HepG2 (cell line): ENCODE data around the gene TAF13. TPM values are rescaled to one million over a fixed set of nuclear protein-coding genes. Genes with fewer than 3 reads are reported as not detected.

Source experiments
- AGO1 ChIP-seq: fragments of 200-400 bp; formaldehyde crosslinking; IDR thresholded peaks from 2 replicates; pipeline ENCODE4 v1.6.1; 2017; ENCODE audit warnings: mild to moderate bottlenecking, low read depth, low read length, moderate library complexity; ENCODE audit not compliant: poor library complexity, severe bottlenecking
- EEA1 ChIP-seq: sonication (generic); formaldehyde crosslinking; IDR thresholded peaks from 2 replicates; pipeline ENCODE4 v1.5.1; 2020; ENCODE audit warnings: mild to moderate bottlenecking, missing genetic modification reagents, borderline replicate concordance
- ELF4 ChIP-seq: sonication (generic); formaldehyde crosslinking; IDR thresholded peaks from 2 replicates; pipeline ENCODE4 v1.5.0; 2020; ENCODE audit warnings: missing genetic modification reagents, mild to moderate bottlenecking, moderate library complexity, borderline replicate concordance
- HNF1B ChIP-seq: sonication (generic); formaldehyde crosslinking; IDR thresholded peaks from 2 replicates; pipeline ENCODE4 v1.5.1; 2020; ENCODE audit warnings: mild to moderate bottlenecking, moderate library complexity, missing genetic modification reagents
- RCOR2 ChIP-seq: IDR thresholded peaks from 2 replicates; pipeline ENCODE4 v1.6.1; 2016; ENCODE audit warnings: missing biosample characterization, missing genetic modification reagents
- RFX1 ChIP-seq: fragments of 450-650 bp; IDR thresholded peaks from 2 replicates; pipeline ENCODE4 v1.6.1; 2017
- RORA ChIP-seq: sonication (generic); formaldehyde crosslinking; IDR thresholded peaks from 2 replicates; pipeline ENCODE4 v1.5.0; 2020; ENCODE audit warnings: mild to moderate bottlenecking, missing genetic modification reagents, moderate library complexity
- RXRB ChIP-seq: IDR thresholded peaks from 2 replicates; pipeline ENCODE4 v1.6.1; 2016; ENCODE audit warnings: borderline replicate concordance, missing genetic modification reagents, missing compliant biosample characterization
- TAF1 ChIP-seq: sonication (generic); formaldehyde crosslinking; IDR thresholded peaks from 2 replicates; pipeline ENCODE4 v1.4.0; 2020; ENCODE audit warnings: missing genetic modification reagents
- ZFP36L1 ChIP-seq: sonication (generic); formaldehyde crosslinking; IDR thresholded peaks from 2 replicates; pipeline ENCODE4 v1.8.0; 2022; ENCODE audit warnings: mild to moderate bottlenecking, missing genetic modification reagents, moderate library complexity
- ZGPAT ChIP-seq: IDR thresholded peaks from 2 replicates; pipeline ENCODE4 v1.6.1; 2016; ENCODE audit warnings: mild to moderate bottlenecking
- ZNF335 ChIP-seq: sonication (generic); formaldehyde crosslinking; IDR thresholded peaks from 2 replicates; pipeline ENCODE4 v1.4.0; 2020; ENCODE audit warnings: missing genetic modification reagents
- ZNF740 ChIP-seq: sonication (generic); formaldehyde crosslinking; IDR thresholded peaks from 2 replicates; pipeline ENCODE4 v1.4.0; 2020; ENCODE audit warnings: missing genetic modification reagents
- ZNF792 ChIP-seq: IDR thresholded peaks from 2 replicates; pipeline ENCODE4 v1.6.1; 2016
- polyA plus RNA-seq, 8 experiments: library from polyadenylated mRNA; depleted of rRNA in 3 of 8; stranded (reverse) in 7 of 8; unstranded in 1 of 8; fragments of >200 nt; fragmentation: Illumina TruSeq in 4 of 8; extraction: Trizol in 4 of 8; gene quantifications; 2 replicates each; pipeline versions ENCODE4 v1.2.1 to v1.2.3, GENCODE V29; 2011 to 2016; ENCODE audit warnings: low read depth in 4 of 8, missing spikeins in 1 of 8, mixed read lengths in 1 of 8; ENCODE audit not compliant: insufficient read depth in 1 of 8
- total RNA-seq, 5 experiments: library from RNA; depleted of rRNA; stranded (reverse); fragments of >200 nt; fragmentation: Illumina TruSeq; extraction: Trizol; gene quantifications; 2 replicates each; pipeline ENCODE4 v1.2.3, GENCODE V29; 2016; ENCODE audit warnings: low read depth in 1 of 5
- TF ChIP-seq, protein P1 (sequence below): sonication (generic); formaldehyde crosslinking; IDR thresholded peaks from 2 replicates; pipeline ENCODE4 v1.8.0; 2022; ENCODE audit warnings: missing genetic modification reagents, mild to moderate bottlenecking, borderline replicate concordance

Gene TAF13
- total and polyA plus RNA-seq, 2 of the 13 experiments (the other 11 are each of a cell fraction or from before 2014, with no cell fraction given) = 11.5 to 36.3 TPM

DNA sequence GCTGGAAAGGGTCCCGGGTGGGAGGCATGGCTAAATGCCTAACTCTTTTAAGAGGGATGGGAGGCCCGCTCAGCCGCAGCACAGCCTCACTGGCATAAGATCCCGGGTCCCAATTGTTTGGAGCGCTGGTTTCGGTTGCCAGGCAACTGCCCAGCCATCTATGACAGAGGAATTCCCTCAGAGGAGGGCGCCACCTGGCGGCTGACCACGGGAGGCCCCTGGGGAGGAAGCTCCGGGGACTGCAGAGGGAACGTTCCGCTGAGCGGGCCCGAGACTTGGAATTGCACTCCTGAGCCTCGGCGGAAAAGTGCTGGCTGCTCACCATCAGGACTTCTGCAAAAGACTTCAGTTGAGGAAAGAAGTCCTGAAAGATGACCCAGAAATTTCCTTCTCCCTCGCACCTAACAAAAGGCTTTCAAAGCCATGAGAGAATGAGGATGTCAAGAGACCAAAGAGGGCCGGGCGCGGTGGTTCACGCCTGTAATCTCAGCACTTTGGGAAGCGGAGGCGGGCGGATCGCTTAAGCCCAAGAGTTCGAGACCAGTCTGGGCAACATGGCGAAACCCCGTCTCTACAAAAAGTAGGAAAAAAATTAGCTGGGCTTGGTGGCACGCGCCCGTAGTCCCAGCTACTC is 37.0 kb upstream of the TAF13 start (continued):
- TF ChIP-seq ZNF740 (CRISPR knock-in tag) (no peak), AGO1 (no peak), RFX1 (peak; percentile 80), EEA1 (CRISPR knock-in tag) (no peak), HNF1B (CRISPR knock-in tag) (peak; percentile 56; the same call in 1 of the 2 replicates), ELF4 (CRISPR knock-in tag) (no peak), ZGPAT (peak; percentile 39; the same call in 1 of the 2 replicates), ZNF335 (no peak), ZNF792 (0 out of 2 replicates have a peak, but pooled peaks have one; percentile 42), RCOR2 (CRISPR knock-in tag) (peak; percentile 41; the same call in 1 of the 2 replicates), TAF1 (no peak), RORA (CRISPR knock-in tag) (no peak), ZFP36L1 (CRISPR knock-in tag) (0 out of 2 replicates have a peak, but pooled peaks have one; percentile 70), RXRB (CRISPR knock-in tag) (0 out of 2 replicates have a peak, but pooled peaks have one; percentile 33)
- TF ChIP-seq, protein P1, sequence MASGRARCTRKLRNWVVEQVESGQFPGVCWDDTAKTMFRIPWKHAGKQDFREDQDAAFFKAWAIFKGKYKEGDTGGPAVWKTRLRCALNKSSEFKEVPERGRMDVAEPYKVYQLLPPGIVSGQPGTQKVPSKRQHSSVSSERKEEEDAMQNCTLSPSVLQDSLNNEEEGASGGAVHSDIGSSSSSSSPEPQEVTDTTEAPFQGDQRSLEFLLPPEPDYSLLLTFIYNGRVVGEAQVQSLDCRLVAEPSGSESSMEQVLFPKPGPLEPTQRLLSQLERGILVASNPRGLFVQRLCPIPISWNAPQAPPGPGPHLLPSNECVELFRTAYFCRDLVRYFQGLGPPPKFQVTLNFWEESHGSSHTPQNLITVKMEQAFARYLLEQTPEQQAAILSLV (CRISPR knock-in tag) = no peak
